Measurements from ENCODE around the gene ABITRAM. TPM values are rescaled to one million over a fixed set of nuclear protein-coding genes. Genes with fewer than 3 reads are reported as not detected.

The ABITRAM gene
- total and polyA plus RNA-seq, 2 of the 13 experiments (the other 11 are each of a cell fraction or from before 2014, with no cell fraction given): 10.2 to 21.6 TPM

DNA sequence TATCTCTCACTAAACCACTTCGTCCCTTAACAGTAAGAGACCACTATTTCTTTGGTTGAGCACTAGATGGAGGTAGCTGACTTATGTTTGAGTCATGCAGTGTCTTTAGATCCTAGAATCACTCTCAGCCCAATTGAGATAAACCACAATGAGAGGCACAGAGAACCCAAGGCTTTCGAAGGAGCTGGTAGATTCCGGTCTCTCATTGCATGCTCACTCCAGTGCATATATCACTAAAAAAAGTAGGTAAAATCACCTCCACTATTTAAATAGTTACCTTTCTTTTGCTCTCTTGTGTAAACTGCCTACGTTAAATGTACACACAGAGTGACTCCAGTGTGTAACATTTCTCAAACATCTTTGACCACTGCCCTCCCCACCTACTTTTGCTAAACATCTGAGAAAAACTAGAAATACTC, 44.5 kb upstream of the ABITRAM start (continued):
- TF ChIP-seq, protein P1, sequence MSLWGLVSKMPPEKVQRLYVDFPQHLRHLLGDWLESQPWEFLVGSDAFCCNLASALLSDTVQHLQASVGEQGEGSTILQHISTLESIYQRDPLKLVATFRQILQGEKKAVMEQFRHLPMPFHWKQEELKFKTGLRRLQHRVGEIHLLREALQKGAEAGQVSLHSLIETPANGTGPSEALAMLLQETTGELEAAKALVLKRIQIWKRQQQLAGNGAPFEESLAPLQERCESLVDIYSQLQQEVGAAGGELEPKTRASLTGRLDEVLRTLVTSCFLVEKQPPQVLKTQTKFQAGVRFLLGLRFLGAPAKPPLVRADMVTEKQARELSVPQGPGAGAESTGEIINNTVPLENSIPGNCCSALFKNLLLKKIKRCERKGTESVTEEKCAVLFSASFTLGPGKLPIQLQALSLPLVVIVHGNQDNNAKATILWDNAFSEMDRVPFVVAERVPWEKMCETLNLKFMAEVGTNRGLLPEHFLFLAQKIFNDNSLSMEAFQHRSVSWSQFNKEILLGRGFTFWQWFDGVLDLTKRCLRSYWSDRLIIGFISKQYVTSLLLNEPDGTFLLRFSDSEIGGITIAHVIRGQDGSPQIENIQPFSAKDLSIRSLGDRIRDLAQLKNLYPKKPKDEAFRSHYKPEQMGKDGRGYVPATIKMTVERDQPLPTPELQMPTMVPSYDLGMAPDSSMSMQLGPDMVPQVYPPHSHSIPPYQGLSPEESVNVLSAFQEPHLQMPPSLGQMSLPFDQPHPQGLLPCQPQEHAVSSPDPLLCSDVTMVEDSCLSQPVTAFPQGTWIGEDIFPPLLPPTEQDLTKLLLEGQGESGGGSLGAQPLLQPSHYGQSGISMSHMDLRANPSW (CRISPR knock-in tag; IDR thresholded peaks at IDR 0.05; ENCODE audit: borderline replicate concordance): no peak
- peak; percentile 16; the same call in 1 of the 2 replicates for TF ChIP-seq ELF3 (CRISPR knock-in tag; IDR thresholded peaks at IDR 0.05)
- TF ChIP-seq, protein P2, sequence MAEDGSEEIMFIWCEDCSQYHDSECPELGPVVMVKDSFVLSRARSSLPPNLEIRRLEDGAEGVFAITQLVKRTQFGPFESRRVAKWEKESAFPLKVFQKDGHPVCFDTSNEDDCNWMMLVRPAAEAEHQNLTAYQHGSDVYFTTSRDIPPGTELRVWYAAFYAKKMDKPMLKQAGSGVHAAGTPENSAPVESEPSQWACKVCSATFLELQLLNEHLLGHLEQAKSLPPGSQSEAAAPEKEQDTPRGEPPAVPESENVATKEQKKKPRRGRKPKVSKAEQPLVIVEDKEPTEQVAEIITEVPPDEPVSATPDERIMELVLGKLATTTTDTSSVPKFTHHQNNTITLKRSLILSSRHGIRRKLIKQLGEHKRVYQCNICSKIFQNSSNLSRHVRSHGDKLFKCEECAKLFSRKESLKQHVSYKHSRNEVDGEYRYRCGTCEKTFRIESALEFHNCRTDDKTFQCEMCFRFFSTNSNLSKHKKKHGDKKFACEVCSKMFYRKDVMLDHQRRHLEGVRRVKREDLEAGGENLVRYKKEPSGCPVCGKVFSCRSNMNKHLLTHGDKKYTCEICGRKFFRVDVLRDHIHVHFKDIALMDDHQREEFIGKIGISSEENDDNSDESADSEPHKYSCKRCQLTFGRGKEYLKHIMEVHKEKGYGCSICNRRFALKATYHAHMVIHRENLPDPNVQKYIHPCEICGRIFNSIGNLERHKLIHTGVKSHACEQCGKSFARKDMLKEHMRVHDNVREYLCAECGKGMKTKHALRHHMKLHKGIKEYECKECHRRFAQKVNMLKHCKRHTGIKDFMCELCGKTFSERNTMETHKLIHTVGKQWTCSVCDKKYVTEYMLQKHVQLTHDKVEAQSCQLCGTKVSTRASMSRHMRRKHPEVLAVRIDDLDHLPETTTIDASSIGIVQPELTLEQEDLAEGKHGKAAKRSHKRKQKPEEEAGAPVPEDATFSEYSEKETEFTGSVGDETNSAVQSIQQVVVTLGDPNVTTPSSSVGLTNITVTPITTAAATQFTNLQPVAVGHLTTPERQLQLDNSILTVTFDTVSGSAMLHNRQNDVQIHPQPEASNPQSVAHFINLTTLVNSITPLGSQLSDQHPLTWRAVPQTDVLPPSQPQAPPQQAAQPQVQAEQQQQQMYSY (CRISPR knock-in tag; IDR thresholded peaks at IDR 0.05): no peak
- no peak for TF ChIP-seq MEIS1 (CRISPR knock-in tag; IDR thresholded peaks at IDR 0.05; ENCODE audit: borderline replicate concordance)
- TF ChIP-seq SAP130 (CRISPR knock-in tag; IDR thresholded peaks at IDR 0.05; ENCODE audit: low read depth): peak; percentile 54
- TF ChIP-seq ZNF674 (CRISPR knock-in tag; IDR thresholded peaks at IDR 0.05; ENCODE audit: low read depth): no peak
- TF ChIP-seq, protein P3, sequence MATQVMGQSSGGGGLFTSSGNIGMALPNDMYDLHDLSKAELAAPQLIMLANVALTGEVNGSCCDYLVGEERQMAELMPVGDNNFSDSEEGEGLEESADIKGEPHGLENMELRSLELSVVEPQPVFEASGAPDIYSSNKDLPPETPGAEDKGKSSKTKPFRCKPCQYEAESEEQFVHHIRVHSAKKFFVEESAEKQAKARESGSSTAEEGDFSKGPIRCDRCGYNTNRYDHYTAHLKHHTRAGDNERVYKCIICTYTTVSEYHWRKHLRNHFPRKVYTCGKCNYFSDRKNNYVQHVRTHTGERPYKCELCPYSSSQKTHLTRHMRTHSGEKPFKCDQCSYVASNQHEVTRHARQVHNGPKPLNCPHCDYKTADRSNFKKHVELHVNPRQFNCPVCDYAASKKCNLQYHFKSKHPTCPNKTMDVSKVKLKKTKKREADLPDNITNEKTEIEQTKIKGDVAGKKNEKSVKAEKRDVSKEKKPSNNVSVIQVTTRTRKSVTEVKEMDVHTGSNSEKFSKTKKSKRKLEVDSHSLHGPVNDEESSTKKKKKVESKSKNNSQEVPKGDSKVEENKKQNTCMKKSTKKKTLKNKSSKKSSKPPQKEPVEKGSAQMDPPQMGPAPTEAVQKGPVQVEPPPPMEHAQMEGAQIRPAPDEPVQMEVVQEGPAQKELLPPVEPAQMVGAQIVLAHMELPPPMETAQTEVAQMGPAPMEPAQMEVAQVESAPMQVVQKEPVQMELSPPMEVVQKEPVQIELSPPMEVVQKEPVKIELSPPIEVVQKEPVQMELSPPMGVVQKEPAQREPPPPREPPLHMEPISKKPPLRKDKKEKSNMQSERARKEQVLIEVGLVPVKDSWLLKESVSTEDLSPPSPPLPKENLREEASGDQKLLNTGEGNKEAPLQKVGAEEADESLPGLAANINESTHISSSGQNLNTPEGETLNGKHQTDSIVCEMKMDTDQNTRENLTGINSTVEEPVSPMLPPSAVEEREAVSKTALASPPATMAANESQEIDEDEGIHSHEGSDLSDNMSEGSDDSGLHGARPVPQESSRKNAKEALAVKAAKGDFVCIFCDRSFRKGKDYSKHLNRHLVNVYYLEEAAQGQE (IDR thresholded peaks at IDR 0.05; ENCODE audit: borderline replicate concordance in 1 of 2, low read depth in 1 of 2, low read length in 2 of 2): 0 out of 4 replicates have a peak, but pooled peaks of 1 of the 2 experiments have one; percentile 18
- no peak for TF ChIP-seq ZSCAN20 (CRISPR knock-in tag; IDR thresholded peaks at IDR 0.05; ENCODE audit: borderline replicate concordance)
- no peak for TF ChIP-seq EZH2 (conservative IDR thresholded peaks at IDR 0.05; ENCODE audit: low read depth, low read length)
- no peak for TF ChIP-seq KLF9 (CRISPR knock-in tag; IDR thresholded peaks at IDR 0.05; ENCODE audit: low read depth)
- TF ChIP-seq, protein P4, sequence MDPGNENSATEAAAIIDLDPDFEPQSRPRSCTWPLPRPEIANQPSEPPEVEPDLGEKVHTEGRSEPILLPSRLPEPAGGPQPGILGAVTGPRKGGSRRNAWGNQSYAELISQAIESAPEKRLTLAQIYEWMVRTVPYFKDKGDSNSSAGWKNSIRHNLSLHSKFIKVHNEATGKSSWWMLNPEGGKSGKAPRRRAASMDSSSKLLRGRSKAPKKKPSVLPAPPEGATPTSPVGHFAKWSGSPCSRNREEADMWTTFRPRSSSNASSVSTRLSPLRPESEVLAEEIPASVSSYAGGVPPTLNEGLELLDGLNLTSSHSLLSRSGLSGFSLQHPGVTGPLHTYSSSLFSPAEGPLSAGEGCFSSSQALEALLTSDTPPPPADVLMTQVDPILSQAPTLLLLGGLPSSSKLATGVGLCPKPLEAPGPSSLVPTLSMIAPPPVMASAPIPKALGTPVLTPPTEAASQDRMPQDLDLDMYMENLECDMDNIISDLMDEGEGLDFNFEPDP (CRISPR knock-in tag; conservative IDR thresholded peaks at IDR 0.05): no peak
- no peak for TF ChIP-seq STAT5B (CRISPR knock-in tag; IDR thresholded peaks at IDR 0.05)
